ENCODE data around the gene EHD1. TPM values are rescaled to one million over a fixed set of nuclear protein-coding genes. Genes with fewer than 3 reads are reported as not detected.

Gene EHD1
- total and polyA plus RNA-seq, 2 donors (not counting 1 experiment from before 2014, with no cell fraction given) = 71.3 to 240 TPM

- H4K20me1 ChIP-seq (ENCODE audit: control insufficient read depth, extremely low read depth, insufficient read depth, low read length) = no peaks in the 10 kb centered on the region
- no peak overlapping the region for H3K9ac ChIP-seq (ENCODE audit: insufficient read depth, low read length)
- no peaks in the 10 kb centered on the region for H3K27me3 ChIP-seq (ENCODE audit: control insufficient read depth, insufficient read depth, low read length)
- peaks cover 6% of the 10 kb centered on the region for H3K79me2 ChIP-seq (ENCODE audit: control insufficient read depth, insufficient read depth, low read length)
- peaks cover 6% of the 10 kb centered on the region for H3K4me1 ChIP-seq (ENCODE audit: control insufficient read depth, extremely low read depth, insufficient read depth, low read length)
- no peak overlapping the region for H2AFZ ChIP-seq (ENCODE audit: low read length)
- no peak for TF ChIP-seq EZH2 (IDR thresholded peaks at IDR 0.05; ENCODE audit: low read length, missing control alignments)
- TF ChIP-seq CTCF (conservative IDR thresholded peaks at IDR 0.05 in 1 of 2, IDR thresholded peaks at IDR 0.05 in 1 of 2; ENCODE audit: low read depth in 1 of 2, low read length in 2 of 2) = no peak
- no peak overlapping the region for H3K27ac ChIP-seq (ENCODE audit: insufficient read depth, low read length)
- DNase-seq (ENCODE audit: low read depth in 2 of 2) = no peak
- H3K4me3 ChIP-seq (replicated peaks in 1 of 4; ENCODE audit: control extremely low read depth in 1 of 4, insufficient read depth in 1 of 4, low read depth in 3 of 4, low read length in 4 of 4) = no peak overlapping the region
- H3K4me2 ChIP-seq (ENCODE audit: extremely low read depth, insufficient read depth, low read length) = no peak overlapping the region
- no peaks in the 10 kb centered on the region for H3K9me3 ChIP-seq (ENCODE audit: control insufficient read depth, insufficient read depth, low read depth, low read length)
- H3K36me3 ChIP-seq (ENCODE audit: control insufficient read depth, insufficient read depth, low read length) = no peaks in the 10 kb centered on the region
Measured at GRCh38 chr11:64921384-64921783, 43.0 kb upstream of the EHD1 start.

- Histone ChIP-seq H3K27me3 (ENCODE audit: control insufficient read depth, insufficient read depth, low read length) (no peaks in the 10 kb centered on the region), H3K9me3 (ENCODE audit: control insufficient read depth, insufficient read depth, low read depth, low read length) (no peaks in the 10 kb centered on the region), H3K4me1 (ENCODE audit: control insufficient read depth, extremely low read depth, insufficient read depth, low read length) (peaks cover 6% of the 10 kb centered on the region), H3K4me2 (ENCODE audit: extremely low read depth, insufficient read depth, low read length) (no peak overlapping the region), H4K20me1 (ENCODE audit: control insufficient read depth, extremely low read depth, insufficient read depth, low read length) (no peaks in the 10 kb centered on the region), H2AFZ (ENCODE audit: low read length) (no peak overlapping the region), H3K36me3 (ENCODE audit: control insufficient read depth, insufficient read depth, low read length) (no peaks in the 10 kb centered on the region), H3K79me2 (ENCODE audit: control insufficient read depth, insufficient read depth, low read length) (peaks cover 10% of the 10 kb centered on the region), H3K9ac (ENCODE audit: insufficient read depth, low read length) (no peak overlapping the region), H3K27ac (ENCODE audit: insufficient read depth, low read length) (no peak overlapping the region), H3K4me3 (replicated peaks in 1 of 4; ENCODE audit: control extremely low read depth in 1 of 4, insufficient read depth in 1 of 4, low read depth in 3 of 4, low read length in 4 of 4) (no peak overlapping the region)
- no peak for DNase-seq (ENCODE audit: low read depth in 2 of 2)
- no peak for TF ChIP-seq EZH2 (IDR thresholded peaks at IDR 0.05; ENCODE audit: low read length, missing control alignments)
Measured at GRCh38 chr11:64920124-64920523, 41.7 kb upstream of the EHD1 start.

- Histone ChIP-seq H3K9me3 (ENCODE audit: control insufficient read depth, insufficient read depth, low read depth, low read length) (no peaks in the 10 kb centered on the region), H2AFZ (ENCODE audit: low read length) (no peak overlapping the region), H3K9ac (ENCODE audit: insufficient read depth, low read length) (no peak overlapping the region), H3K27me3 (ENCODE audit: control insufficient read depth, insufficient read depth, low read length) (no peaks in the 10 kb centered on the region), H3K4me3 (replicated peaks in 1 of 4; ENCODE audit: control extremely low read depth in 1 of 4, insufficient read depth in 1 of 4, low read depth in 3 of 4, low read length in 4 of 4) (no peak overlapping the region), H3K79me2 (ENCODE audit: control insufficient read depth, insufficient read depth, low read length) (peaks cover 10% of the 10 kb centered on the region), H3K27ac (ENCODE audit: insufficient read depth, low read length) (no peak overlapping the region), H3K4me1 (ENCODE audit: control insufficient read depth, extremely low read depth, insufficient read depth, low read length) (peaks cover 6% of the 10 kb centered on the region), H3K36me3 (ENCODE audit: control insufficient read depth, insufficient read depth, low read length) (no peaks in the 10 kb centered on the region), H3K4me2 (ENCODE audit: extremely low read depth, insufficient read depth, low read length) (no peak overlapping the region), H4K20me1 (ENCODE audit: control insufficient read depth, extremely low read depth, insufficient read depth, low read length) (no peaks in the 10 kb centered on the region)
- no peak for DNase-seq (ENCODE audit: low read depth in 2 of 2)
- no peak for TF ChIP-seq EZH2 (IDR thresholded peaks at IDR 0.05; ENCODE audit: low read length, missing control alignments)
- TF ChIP-seq CTCF (conservative IDR thresholded peaks at IDR 0.05 in 1 of 2, IDR thresholded peaks at IDR 0.05 in 1 of 2; ENCODE audit: low read depth in 1 of 2, low read length in 2 of 2) = no peak
Measured at GRCh38 chr11:64919627-64920026, 41.2 kb upstream of the EHD1 start.

All from fibroblast of lung (primary cell).